HEK293 (cell line): ENCODE data around the gene AP1B1.

Experiments used
- CTCF ChIA-PET: fragments of 350-600 bp; formaldehyde crosslinking; extraction: SDS; loops from one replicate; lab custom pipeline; 2021; ENCODE audit warnings: antibody characterized with exemption; lab: Yijun Ruan, JAX
- POLR2A ChIA-PET: fragments of 300-600 bp; formaldehyde crosslinking; extraction: SDS; loops from one replicate; lab custom pipeline; 2020; ENCODE audit warnings: antibody characterized with exemption, inconsistent platforms; lab: Yijun Ruan, JAX
- H3K27ac ChIP-seq: fragments of 200-500 bp; sonication (Bioruptor generic); 2 replicates; pipeline ENCODE4 v1.5.1; 2014; ENCODE audit warnings: low read depth, low read length, control low read depth, inconsistent platforms; ENCODE audit errors: extremely low read depth
- H3K36me3 ChIP-seq, 2 experiments: fragments of 200-500 bp in 1 of 2; sonication (Bioruptor generic) in 1 of 2; 1 replicate in 1 of 2; 2 replicates in 1 of 2; pipeline ENCODE4 v1.5.1; 2014 to 2017; ENCODE audit warnings: inconsistent platforms in 2 of 2, low read length in 2 of 2; ENCODE audit not compliant: control insufficient read depth in 2 of 2, insufficient read depth in 1 of 2
- H3K4me1 ChIP-seq: fragments of 200-500 bp; sonication (Bioruptor generic); 2 replicates; pipeline ENCODE4 v1.5.1; 2014; ENCODE audit warnings: mild to moderate bottlenecking, low read length, inconsistent platforms; ENCODE audit not compliant: control insufficient read depth, insufficient read depth
- H3K4me3 ChIP-seq: 2 replicates; pipeline ENCODE4 v1.5.1; 2011; ENCODE audit warnings: low read depth, mild to moderate bottlenecking, control low read depth, low read length, moderate library complexity
- H3K9me3 ChIP-seq: fragments of 200-500 bp; sonication (Bioruptor generic); 2 replicates; pipeline ENCODE4 v1.5.1; 2014; ENCODE audit warnings: low read depth, low read length, inconsistent platforms; ENCODE audit not compliant: control insufficient read depth, insufficient read depth
- BCL11B ChIP-seq: fragments of 450-650 bp; formaldehyde crosslinking; IDR thresholded peaks from 2 replicates; pipeline ENCODE4 v1.5.1; 2016; ENCODE audit warnings: low read depth, missing biosample characterization, missing genetic modification characterization
- KLF10 ChIP-seq: fragments of 450-650 bp; IDR thresholded peaks from 2 replicates; pipeline ENCODE4 v1.5.1; 2018; ENCODE audit warnings: missing biosample characterization, mild to moderate bottlenecking, missing genetic modification characterization
- OVOL3 ChIP-seq: fragments of 450-650 bp; formaldehyde crosslinking; IDR thresholded peaks from 2 replicates; pipeline ENCODE4 v1.5.1; 2016; ENCODE audit warnings: missing biosample characterization, missing genetic modification characterization
- PRDM1 ChIP-seq: fragments of 450-650 bp; formaldehyde crosslinking; IDR thresholded peaks from 2 replicates; pipeline ENCODE4; 2016; ENCODE audit warnings: missing biosample characterization, missing genetic modification characterization
- SCRT2 ChIP-seq: fragments of 450-650 bp; formaldehyde crosslinking; IDR thresholded peaks from 2 replicates; pipeline ENCODE4 v1.5.1; 2016; ENCODE audit warnings: missing biosample characterization, missing genetic modification characterization
- SP2 ChIP-seq: fragments of 450-650 bp; formaldehyde crosslinking; IDR thresholded peaks from 2 replicates; pipeline ENCODE4 v1.5.1; 2016; ENCODE audit warnings: missing biosample characterization, missing genetic modification characterization
- SP7 ChIP-seq: fragments of 450-650 bp; formaldehyde crosslinking; IDR thresholded peaks from 2 replicates; pipeline ENCODE4 v1.5.1; 2016; ENCODE audit warnings: missing biosample characterization, missing genetic modification characterization
- TSHZ1 ChIP-seq: fragments of 450-650 bp; formaldehyde crosslinking; IDR thresholded peaks from 2 replicates; pipeline ENCODE4 v1.5.1; 2016; ENCODE audit warnings: missing biosample characterization, missing genetic modification characterization, borderline replicate concordance
- ZIC2 ChIP-seq: fragments of 450-650 bp; formaldehyde crosslinking; IDR thresholded peaks from 2 replicates; pipeline ENCODE4 v1.5.1; 2016; ENCODE audit warnings: missing biosample characterization, missing genetic modification characterization
- ZNF112 ChIP-seq: fragments of 450-650 bp; formaldehyde crosslinking; IDR thresholded peaks from 2 replicates; pipeline ENCODE4 v1.5.0; 2017; ENCODE audit warnings: missing biosample characterization, missing genetic modification characterization
- ZNF132 ChIP-seq: fragments of 450-650 bp; formaldehyde crosslinking; IDR thresholded peaks from 2 replicates; pipeline ENCODE4 v1.5.1; 2017; ENCODE audit warnings: missing biosample characterization, missing genetic modification characterization, borderline replicate concordance
- ZNF202 ChIP-seq: fragments of 450-650 bp; formaldehyde crosslinking; IDR thresholded peaks from 2 replicates; pipeline ENCODE4 v1.5.1; 2016; ENCODE audit warnings: missing biosample characterization, missing genetic modification characterization, borderline replicate concordance
- ZNF350 ChIP-seq: fragments of 450-650 bp; formaldehyde crosslinking; IDR thresholded peaks from 2 replicates; pipeline ENCODE4 v1.5.0; 2017; ENCODE audit warnings: missing biosample characterization, mild to moderate bottlenecking, missing genetic modification characterization
- ZNF48 ChIP-seq: fragments of 450-650 bp; formaldehyde crosslinking; IDR thresholded peaks from 2 replicates; pipeline ENCODE4 v1.5.1; 2016; ENCODE audit warnings: missing biosample characterization, missing genetic modification characterization
- ZNF510 ChIP-seq: fragments of 450-650 bp; formaldehyde crosslinking; IDR thresholded peaks from 2 replicates; pipeline ENCODE4 v1.5.1; 2018; ENCODE audit warnings: mild to moderate bottlenecking, missing genetic modification characterization, missing biosample characterization; ENCODE audit not compliant: insufficient replicate concordance
- ZNF776 ChIP-seq: fragments of 450-650 bp; formaldehyde crosslinking; IDR thresholded peaks from 2 replicates; pipeline ENCODE4 v1.5.0; 2017; ENCODE audit warnings: missing biosample characterization, missing genetic modification characterization, borderline replicate concordance
- ZNF785 ChIP-seq: fragments of 450-650 bp; formaldehyde crosslinking; IDR thresholded peaks from 2 replicates; pipeline ENCODE4 v1.5.1; 2016; ENCODE audit warnings: missing biosample characterization, missing genetic modification characterization
- TF ChIP-seq, protein P1 (sequence below): fragments of 450-650 bp; formaldehyde crosslinking; IDR thresholded peaks from 2 replicates; pipeline ENCODE4 v1.5.1; 2016; ENCODE audit warnings: missing biosample characterization, missing genetic modification characterization
- TF ChIP-seq, protein P2 (sequence below): fragments of 450-650 bp; formaldehyde crosslinking; IDR thresholded peaks from 2 replicates; pipeline ENCODE4 v1.5.0; 2017; ENCODE audit warnings: missing biosample characterization, missing genetic modification characterization, borderline replicate concordance
- TF ChIP-seq, protein P3 (sequence below): fragments of 450-650 bp; formaldehyde crosslinking; IDR thresholded peaks from 2 replicates; pipeline ENCODE4 v1.5.1; 2016; ENCODE audit warnings: missing biosample characterization, missing genetic modification characterization

AP1B1 gene

GRCh38 chr22:29353286-29353685, 35.1 kb downstream of the AP1B1 start:
- Histone ChIP-seq H3K9me3 (no peaks in the 10 kb centered on the region), H3K27ac (no peak overlapping the region), H3K36me3 (peaks cover 49 to 99% of the 10 kb centered on the region in 2 experiments)
- TF ChIP-seq SCRT2 (tag by site-specific recombination) (no peak), ZNF785 (no peak), ZNF48 (tag by site-specific recombination) (no peak), OVOL3 (no peak), ZNF510 (tag by site-specific recombination) (no peak), SP2 (tag by site-specific recombination) (no peak), PRDM1 (tag by site-specific recombination) (no peak), KLF10 (tag by site-specific recombination) (no peak), ZNF132 (tag by site-specific recombination) (no peak), BCL11B (tag by site-specific recombination) (no peak), SP7 (tag by site-specific recombination) (no peak), TSHZ1 (tag by site-specific recombination) (no peak), ZIC2 (tag by site-specific recombination) (no peak), ZNF350 (tag by site-specific recombination) (no peak), ZNF112 (tag by site-specific recombination) (no peak), ZNF202 (tag by site-specific recombination) (no peak), ZNF776 (tag by site-specific recombination) (no peak)
- TF ChIP-seq, protein P1, sequence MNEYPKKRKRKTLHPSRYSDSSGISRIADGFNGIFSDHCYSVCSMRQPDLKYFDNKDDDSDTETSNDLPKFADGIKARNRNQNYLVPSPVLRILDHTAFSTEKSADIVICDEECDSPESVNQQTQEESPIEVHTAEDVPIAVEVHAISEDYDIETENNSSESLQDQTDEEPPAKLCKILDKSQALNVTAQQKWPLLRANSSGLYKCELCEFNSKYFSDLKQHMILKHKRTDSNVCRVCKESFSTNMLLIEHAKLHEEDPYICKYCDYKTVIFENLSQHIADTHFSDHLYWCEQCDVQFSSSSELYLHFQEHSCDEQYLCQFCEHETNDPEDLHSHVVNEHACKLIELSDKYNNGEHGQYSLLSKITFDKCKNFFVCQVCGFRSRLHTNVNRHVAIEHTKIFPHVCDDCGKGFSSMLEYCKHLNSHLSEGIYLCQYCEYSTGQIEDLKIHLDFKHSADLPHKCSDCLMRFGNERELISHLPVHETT (tag by site-specific recombination) = no peak
- TF ChIP-seq, protein P2, sequence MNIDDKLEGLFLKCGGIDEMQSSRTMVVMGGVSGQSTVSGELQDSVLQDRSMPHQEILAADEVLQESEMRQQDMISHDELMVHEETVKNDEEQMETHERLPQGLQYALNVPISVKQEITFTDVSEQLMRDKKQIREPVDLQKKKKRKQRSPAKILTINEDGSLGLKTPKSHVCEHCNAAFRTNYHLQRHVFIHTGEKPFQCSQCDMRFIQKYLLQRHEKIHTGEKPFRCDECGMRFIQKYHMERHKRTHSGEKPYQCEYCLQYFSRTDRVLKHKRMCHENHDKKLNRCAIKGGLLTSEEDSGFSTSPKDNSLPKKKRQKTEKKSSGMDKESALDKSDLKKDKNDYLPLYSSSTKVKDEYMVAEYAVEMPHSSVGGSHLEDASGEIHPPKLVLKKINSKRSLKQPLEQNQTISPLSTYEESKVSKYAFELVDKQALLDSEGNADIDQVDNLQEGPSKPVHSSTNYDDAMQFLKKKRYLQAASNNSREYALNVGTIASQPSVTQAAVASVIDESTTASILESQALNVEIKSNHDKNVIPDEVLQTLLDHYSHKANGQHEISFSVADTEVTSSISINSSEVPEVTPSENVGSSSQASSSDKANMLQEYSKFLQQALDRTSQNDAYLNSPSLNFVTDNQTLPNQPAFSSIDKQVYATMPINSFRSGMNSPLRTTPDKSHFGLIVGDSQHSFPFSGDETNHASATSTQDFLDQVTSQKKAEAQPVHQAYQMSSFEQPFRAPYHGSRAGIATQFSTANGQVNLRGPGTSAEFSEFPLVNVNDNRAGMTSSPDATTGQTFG = no peak
- TF ChIP-seq, protein P3, sequence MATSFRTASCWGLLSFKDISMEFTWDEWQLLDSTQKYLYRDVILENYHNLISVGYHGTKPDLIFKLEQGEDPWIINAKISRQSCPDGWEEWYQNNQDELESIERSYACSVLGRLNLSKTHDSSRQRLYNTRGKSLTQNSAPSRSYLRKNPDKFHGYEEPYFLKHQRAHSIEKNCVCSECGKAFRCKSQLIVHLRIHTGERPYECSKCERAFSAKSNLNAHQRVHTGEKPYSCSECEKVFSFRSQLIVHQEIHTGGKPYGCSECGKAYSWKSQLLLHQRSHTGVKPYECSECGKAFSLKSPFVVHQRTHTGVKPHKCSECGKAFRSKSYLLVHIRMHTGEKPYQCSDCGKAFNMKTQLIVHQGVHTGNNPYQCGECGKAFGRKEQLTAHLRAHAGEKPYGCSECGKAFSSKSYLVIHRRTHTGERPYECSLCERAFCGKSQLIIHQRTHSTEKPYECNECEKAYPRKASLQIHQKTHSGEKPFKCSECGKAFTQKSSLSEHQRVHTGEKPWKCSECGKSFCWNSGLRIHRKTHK (tag by site-specific recombination) = no peak
- TF ChIP-seq, all 188 proteins: peak for 0
- ChIA-PET CTCF (no interaction called here), POLR2A (interaction anchor here (1.2 kb wide), 1 partner anchor 52 kb away, joined by 4 read pairs; no protein-coding TSS in a partner anchor)
- no peaks in the 10 kb centered on the region for H3K4me1 ChIP-seq
- H3K4me3 ChIP-seq = no peak overlapping the region
